ENCODE results near the gene SUMO2. TPM values are rescaled to one million over a fixed set of nuclear protein-coding genes. Genes with fewer than 3 reads are reported as not detected.

The SUMO2 gene
- polyA plus RNA-seq, 1 donor (not counting 4 experiments of a cell fraction or from before 2014, with no cell fraction given) = 393 TPM

DNA sequence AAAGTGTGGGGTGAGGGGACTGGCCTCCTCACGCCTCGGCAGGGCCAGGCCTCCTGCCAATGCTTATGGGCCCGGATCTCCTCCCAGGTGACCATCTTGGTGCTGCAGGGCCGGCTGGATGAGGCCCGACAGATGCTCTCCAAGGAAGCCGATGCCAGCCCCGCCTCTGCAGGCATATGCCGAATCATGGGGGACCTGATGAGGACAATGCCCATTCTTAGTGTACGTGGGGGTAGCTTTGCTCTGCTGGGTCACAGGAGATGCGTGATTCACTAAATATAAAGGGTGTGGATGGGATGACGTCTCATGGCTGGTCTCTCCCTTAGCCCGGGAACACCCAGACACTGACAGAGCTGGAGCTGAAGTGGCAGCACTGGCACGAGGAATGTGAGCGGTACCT, 42.3 kb upstream of the SUMO2 start:
- no peak for DNase-seq (ENCODE audit: low read depth, low spot score)
- Histone ChIP-seq H3K4me2 (ENCODE audit: control insufficient read depth, extremely low read depth, insufficient read depth, low read depth, low read length) (no peak overlapping the region), H3K27me3 (ENCODE audit: control insufficient read depth, extremely low read depth, insufficient read depth, low read length) (no peaks in the 10 kb centered on the region), H4K20me1 (ENCODE audit: control insufficient read depth, extremely low read depth, insufficient read depth, low read length) (no peaks in the 10 kb centered on the region), H3K27ac (ENCODE audit: control insufficient read depth, insufficient read depth, low read length) (no peak overlapping the region), H3K4me1 (ENCODE audit: control insufficient read depth, extremely low read depth, insufficient read depth, low read length) (no peaks in the 10 kb centered on the region), H3K4me3 (ENCODE audit: control insufficient read depth in 2 of 3, extremely low read depth in 1 of 3, insufficient read depth in 2 of 3, low read depth in 1 of 3, low read length in 3 of 3) (no peak overlapping the region), H3K36me3 (ENCODE audit: control insufficient read depth in 2 of 2, extremely low read depth in 1 of 2, insufficient read depth in 2 of 2, low read length in 2 of 2) (peaks cover 36 to 41% of the 10 kb centered on the region in 2 experiments), H3K9me3 (ENCODE audit: control insufficient read depth, low read depth, low read length) (no peaks in the 10 kb centered on the region), H3K9me1 (ENCODE audit: control insufficient read depth, extremely low read depth, insufficient read depth, low read length) (no peaks in the 10 kb centered on the region), H3K79me2 (ENCODE audit: control insufficient read depth, insufficient read depth, low read length) (no peaks in the 10 kb centered on the region), H3K9ac (ENCODE audit: control insufficient read depth, extremely low read depth, insufficient read depth, low read length) (no peak overlapping the region), H2AFZ (ENCODE audit: control insufficient read depth, low read length) (no peak overlapping the region)
- dilution Hi-C loops (cut with MboI; ENCODE audit: extremely low pct_ligation_motif_present, low sequenced_read_pairs) = no loop called here
- no peak for FAIRE-seq
- TF ChIP-seq, protein P1, sequence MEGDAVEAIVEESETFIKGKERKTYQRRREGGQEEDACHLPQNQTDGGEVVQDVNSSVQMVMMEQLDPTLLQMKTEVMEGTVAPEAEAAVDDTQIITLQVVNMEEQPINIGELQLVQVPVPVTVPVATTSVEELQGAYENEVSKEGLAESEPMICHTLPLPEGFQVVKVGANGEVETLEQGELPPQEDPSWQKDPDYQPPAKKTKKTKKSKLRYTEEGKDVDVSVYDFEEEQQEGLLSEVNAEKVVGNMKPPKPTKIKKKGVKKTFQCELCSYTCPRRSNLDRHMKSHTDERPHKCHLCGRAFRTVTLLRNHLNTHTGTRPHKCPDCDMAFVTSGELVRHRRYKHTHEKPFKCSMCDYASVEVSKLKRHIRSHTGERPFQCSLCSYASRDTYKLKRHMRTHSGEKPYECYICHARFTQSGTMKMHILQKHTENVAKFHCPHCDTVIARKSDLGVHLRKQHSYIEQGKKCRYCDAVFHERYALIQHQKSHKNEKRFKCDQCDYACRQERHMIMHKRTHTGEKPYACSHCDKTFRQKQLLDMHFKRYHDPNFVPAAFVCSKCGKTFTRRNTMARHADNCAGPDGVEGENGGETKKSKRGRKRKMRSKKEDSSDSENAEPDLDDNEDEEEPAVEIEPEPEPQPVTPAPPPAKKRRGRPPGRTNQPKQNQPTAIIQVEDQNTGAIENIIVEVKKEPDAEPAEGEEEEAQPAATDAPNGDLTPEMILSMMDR (optimal IDR thresholded peaks at IDR 0.05 in 1 of 3, IDR thresholded peaks at IDR 0.05 in 1 of 3, conservative IDR thresholded peaks at IDR 0.05 in 1 of 3; ENCODE audit: extremely low read depth in 1 of 3, insufficient read depth in 2 of 3, low read length in 3 of 3) = no peak
- TF ChIP-seq EZH2 (IDR thresholded peaks at IDR 0.05; ENCODE audit: low read length) = no peak

DNA sequence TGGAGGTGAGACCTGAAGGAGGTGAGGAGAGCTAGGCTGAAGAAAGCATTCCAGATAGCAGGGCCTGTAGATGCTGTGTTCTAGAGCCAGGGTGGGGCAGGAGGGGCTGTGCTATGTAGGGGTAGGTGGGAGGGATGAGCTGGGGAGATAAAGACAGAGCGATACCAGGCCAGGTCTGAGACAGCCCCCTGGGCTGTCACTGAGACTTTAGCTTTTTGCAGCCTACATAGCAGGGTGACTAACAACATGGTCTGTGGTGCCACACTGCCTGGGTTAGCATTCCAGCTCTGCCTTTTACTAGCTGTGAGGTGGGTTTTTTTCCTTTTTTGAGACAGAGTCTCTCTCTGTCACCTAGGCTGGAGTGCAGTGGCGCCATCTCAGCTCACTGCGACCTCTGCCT, 37.1 kb upstream of the SUMO2 start:
- Histone ChIP-seq H3K9me1 (ENCODE audit: control insufficient read depth, extremely low read depth, insufficient read depth, low read length) (no peaks in the 10 kb centered on the region), H3K79me2 (ENCODE audit: control insufficient read depth, insufficient read depth, low read length) (no peaks in the 10 kb centered on the region), H2AFZ (ENCODE audit: control insufficient read depth, low read length) (no peak overlapping the region), H3K27ac (ENCODE audit: control insufficient read depth, insufficient read depth, low read length) (no peak overlapping the region), H3K9ac (ENCODE audit: control insufficient read depth, extremely low read depth, insufficient read depth, low read length) (no peak overlapping the region), H3K9me3 (ENCODE audit: control insufficient read depth, low read depth, low read length) (no peaks in the 10 kb centered on the region), H3K27me3 (ENCODE audit: control insufficient read depth, extremely low read depth, insufficient read depth, low read length) (no peaks in the 10 kb centered on the region), H3K4me2 (ENCODE audit: control insufficient read depth, extremely low read depth, insufficient read depth, low read depth, low read length) (no peak overlapping the region), H3K4me1 (ENCODE audit: control insufficient read depth, extremely low read depth, insufficient read depth, low read length) (no peaks in the 10 kb centered on the region), H3K4me3 (ENCODE audit: control insufficient read depth in 2 of 3, extremely low read depth in 1 of 3, insufficient read depth in 2 of 3, low read depth in 1 of 3, low read length in 3 of 3) (no peak overlapping the region), H3K36me3 (ENCODE audit: control insufficient read depth in 2 of 2, extremely low read depth in 1 of 2, insufficient read depth in 2 of 2, low read length in 2 of 2) (peaks cover 27 to 33% of the 10 kb centered on the region in 2 experiments), H4K20me1 (ENCODE audit: control insufficient read depth, extremely low read depth, insufficient read depth, low read length) (peaks cover 2% of the 10 kb centered on the region)
- TF ChIP-seq, protein P1 (optimal IDR thresholded peaks at IDR 0.05 in 1 of 3, IDR thresholded peaks at IDR 0.05 in 1 of 3, conservative IDR thresholded peaks at IDR 0.05 in 1 of 3; ENCODE audit: extremely low read depth in 1 of 3, insufficient read depth in 2 of 3, low read length in 3 of 3) = no peak
- no peak for TF ChIP-seq EZH2 (IDR thresholded peaks at IDR 0.05; ENCODE audit: low read length)
- dilution Hi-C loops (cut with MboI; ENCODE audit: extremely low pct_ligation_motif_present, low sequenced_read_pairs) = no loop called here
- no peak for FAIRE-seq
- DNase-seq (ENCODE audit: low read depth, low spot score) = no peak
